NT2/D1 (cell line): Measurements from ENCODE around the gene MLC1.

Source experiments
- YY1 ChIP-seq: IDR thresholded peaks from 2 replicates; pipeline ENCODE4 v1.6.1; 2011; ENCODE audit not compliant: insufficient read length, insufficient read depth
- ZNF274 ChIP-seq: IDR thresholded peaks from 2 replicates; pipeline ENCODE4 v1.6.1; 2011; ENCODE audit warnings: mild to moderate bottlenecking, low read depth, low read length

DNA sequence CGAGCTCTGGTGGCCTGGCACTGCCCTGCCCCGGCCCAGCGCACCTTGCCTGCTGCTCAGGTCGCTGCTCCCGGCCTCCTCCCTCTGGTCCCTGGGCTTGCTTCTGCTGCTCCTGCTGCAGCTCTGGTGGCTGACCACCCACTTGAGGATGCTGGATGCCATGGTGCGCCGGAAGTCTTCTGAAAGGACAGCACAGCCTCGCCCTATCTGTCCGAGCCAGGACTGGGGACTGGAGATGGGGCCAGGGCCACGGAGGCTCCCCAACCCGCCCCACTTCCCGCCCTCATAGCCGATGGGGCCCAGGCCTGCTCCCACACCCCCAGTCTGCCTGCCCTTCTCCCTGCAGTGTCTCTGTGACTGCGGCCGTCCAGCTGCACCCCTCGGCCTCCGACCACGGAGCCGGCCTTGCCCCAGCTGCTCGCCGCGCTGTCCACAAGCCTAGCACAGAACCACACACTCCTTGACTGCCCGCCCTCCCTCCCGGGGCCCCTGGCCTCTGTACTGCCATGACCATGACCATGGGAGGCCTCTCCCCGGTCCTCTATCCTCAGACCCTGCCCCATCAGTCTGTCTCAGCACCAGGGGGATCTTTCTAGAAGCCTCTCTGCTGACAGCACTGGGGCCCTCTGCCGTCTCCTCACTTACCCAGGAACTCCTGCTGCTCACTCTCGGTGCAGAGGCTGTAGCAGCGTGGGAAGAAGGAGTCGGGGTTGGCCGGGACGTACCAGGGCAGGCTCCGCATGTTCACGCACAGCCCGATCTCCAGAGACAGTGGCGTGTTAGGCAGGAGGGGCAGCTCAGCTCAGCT, 39.8 kb downstream of the MLC1 start:
- TF ChIP-seq YY1 (no peak), ZNF274 (no peak)
